ENCODE results near the gene TMEM178B.

GRCh38 chr7:141363748-141364147 lies 289.9 kb downstream of the TMEM178B start:
- TF ChIP-seq CTCF (IDR thresholded peaks at IDR 0.05) = no peak
- TF ChIP-seq EZH2 (IDR thresholded peaks at IDR 0.05; ENCODE audit: borderline replicate concordance, insufficient read depth, low read depth, low read length, poor library complexity, severe bottlenecking) = no peak

Data from B cell (primary cell).